ENCODE data around the gene CASQ2.

Gene CASQ2

GRCh38 chr1:115706587-115707425, 61.7 kb downstream of the CASQ2 start:
- TF ChIP-seq CTCF (IDR thresholded peaks at IDR 0.05) (peak; percentile 90), ZFX (IDR thresholded peaks at IDR 0.05; ENCODE audit: borderline replicate concordance) (no peak)
- no peak overlapping the region for H3K27ac ChIP-seq

GRCh38 chr1:115705963-115706362, 62.6 kb downstream of the CASQ2 start:
- TF ChIP-seq ZFX (IDR thresholded peaks at IDR 0.05; ENCODE audit: borderline replicate concordance) (no peak), CTCF (IDR thresholded peaks at IDR 0.05) (no peak)
- no peak overlapping the region for H3K27ac ChIP-seq

GRCh38 chr1:115705085-115705951, 63.2 kb downstream of the CASQ2 start:
- no peak for TF ChIP-seq CTCF (IDR thresholded peaks at IDR 0.05)
- no peak for TF ChIP-seq ZFX (IDR thresholded peaks at IDR 0.05; ENCODE audit: borderline replicate concordance)

GRCh38 chr1:115702959-115703358, 65.6 kb downstream of the CASQ2 start:
- H3K27ac ChIP-seq: no peak overlapping the region
- no peak for TF ChIP-seq CTCF (IDR thresholded peaks at IDR 0.05)
- TF ChIP-seq ZFX (IDR thresholded peaks at IDR 0.05; ENCODE audit: borderline replicate concordance): no peak

More at GRCh38 chr1:115705085-115705951, 63.2 kb downstream of the CASQ2 start:
- H3K27ac ChIP-seq: no peak overlapping the region

- no peak for TF ChIP-seq ZFX (IDR thresholded peaks at IDR 0.05; ENCODE audit: borderline replicate concordance)
Observed at GRCh38 chr1:115701090-115701489, 67.4 kb downstream of the CASQ2 start.

GRCh38 chr1:115697619-115698018, 70.9 kb downstream of the CASQ2 start:
- H3K27ac ChIP-seq: no peak overlapping the region

More at GRCh38 chr1:115701090-115701489, 67.4 kb downstream of the CASQ2 start:
- no peak overlapping the region for H3K27ac ChIP-seq

More at GRCh38 chr1:115697619-115698018, 70.9 kb downstream of the CASQ2 start:
- no peak for TF ChIP-seq ZFX (IDR thresholded peaks at IDR 0.05; ENCODE audit: borderline replicate concordance)
- TF ChIP-seq CTCF (IDR thresholded peaks at IDR 0.05): no peak
